K562 (cell line): ENCODE data around the gene SRGAP2C. TPM values are rescaled to one million over a fixed set of nuclear protein-coding genes. Genes with fewer than 3 reads are reported as not detected.
"Not testable (repeated sequence)": the region's sequence is repeated elsewhere in the genome, so short reads cannot be mapped to it uniquely, and the experiment has no call there.

Source experiments
- ATAC-seq: fragments of 200-7000 bp; cut with Tn5 transposase; 3 replicates; pipeline ENCODE4 v1.9.1; 2020; ENCODE audit warnings: moderate library complexity
- BruUV-seq: library from RNA; stranded (reverse); fragments of 400-500 nt; replicated peaks from 2 replicates; lab custom pipeline; 2021; lab: Mats Ljungman, UMichigan
- CTCF ChIA-PET: fragments of 300-600 bp; formaldehyde crosslinking; extraction: SDS; loops from one replicate; lab custom pipeline; 2021; ENCODE audit warnings: low intra/inter-chr PET ratio; lab: Yijun Ruan, JAX
- POLR2A ChIA-PET: fragments of 300-600, 350-650 bp; sonication (Branson Sonifier 250); formaldehyde crosslinking; extraction: SDS; loops from one replicate; lab custom pipeline; 2021; ENCODE audit warnings: antibody characterized with exemption, inconsistent platforms; lab: Yijun Ruan, JAX
- DNase-seq, 4 experiments: peaks; one replicate each; pipeline versions ENCODE4 v3.0.0 to v3.0.0-alpha.2; 2011 to 2018; ENCODE audit warnings: low spot score in 3 of 4, mixed read lengths in 3 of 4; ENCODE audit errors: extremely low read depth in 1 of 4
- FAIRE-seq: peaks from 2 replicates; lab custom pipeline; 2011; peaks lifted over from hg19 to GRCh38; lab: Jason Lieb, UNC
- H2AFZ ChIP-seq: 2 replicates; pipeline ENCODE4 v1.6.0; 2011; ENCODE audit warnings: low read depth, low read length, control low read depth, inconsistent platforms
- H3K27ac ChIP-seq: fragments of 200-600 bp; 3 replicates; pipeline ENCODE4 v1.8.0; 2011; ENCODE audit warnings: low read depth, mild to moderate bottlenecking, control low read depth, inconsistent platforms, low read length, moderate library complexity, mixed read lengths; ENCODE audit errors: extremely low read depth
- H3K27me3 ChIP-seq, 2 experiments: fragments of 300-600 bp in 1 of 2; 2 replicates in 1 of 2; 3 replicates in 1 of 2; pipeline versions ENCODE4 v1.6.0 to v1.8.0; 2011; ENCODE audit warnings: inconsistent platforms in 2 of 2, low read length in 2 of 2, mild to moderate bottlenecking in 1 of 2, mixed read lengths in 1 of 2, moderate library complexity in 1 of 2; ENCODE audit not compliant: control insufficient read depth in 2 of 2, insufficient read depth in 2 of 2
- H3K36me3 ChIP-seq: fragments of 300-600 bp; 3 replicates; pipeline ENCODE4 v1.8.0; 2011; ENCODE audit warnings: mild to moderate bottlenecking, low read length, inconsistent platforms; ENCODE audit not compliant: control insufficient read depth, insufficient read depth
- H3K4me1 ChIP-seq, 2 experiments: fragments of 200-600 bp in 1 of 2; replicated peaks in 1 of 2; 2 replicates in 1 of 2; 3 replicates in 1 of 2; pipeline versions ENCODE4 v1.5.1 to v1.8.0; 2011; ENCODE audit warnings: inconsistent platforms in 2 of 2, low read length in 2 of 2, mild to moderate bottlenecking in 1 of 2, mixed read lengths in 1 of 2, moderate library complexity in 1 of 2; ENCODE audit not compliant: control insufficient read depth in 2 of 2, insufficient read depth in 2 of 2
- H3K4me2 ChIP-seq: 2 replicates; pipeline ENCODE4 v1.6.1; 2011; ENCODE audit warnings: low read length, control low read depth, inconsistent platforms, mixed read lengths; ENCODE audit not compliant: insufficient read depth
- H3K4me3 ChIP-seq: fragments of 200-600 bp; sonication (generic), shearing (Covaris generic); 2 replicates; pipeline ENCODE4 v1.5.1; 2016; ENCODE audit warnings: control low read depth, inconsistent platforms
- H3K79me2 ChIP-seq: fragments of 200-600 bp; 3 replicates; pipeline ENCODE4 v1.8.0; 2011; ENCODE audit warnings: low read length, inconsistent platforms; ENCODE audit not compliant: control insufficient read depth, insufficient read depth
- H3K9ac ChIP-seq, 2 experiments: 2 replicates each; pipeline versions ENCODE4 v1.6.0 to v1.6.1; 2011; ENCODE audit warnings: low read depth in 2 of 2, low read length in 2 of 2, control low read depth in 1 of 2, inconsistent platforms in 1 of 2, mild to moderate bottlenecking in 1 of 2, mixed read lengths in 1 of 2; ENCODE audit not compliant: insufficient read depth in 1 of 2
- H3K9me1 ChIP-seq: one replicate; pipeline ENCODE4 v1.6.0; 2011; ENCODE audit warnings: inconsistent platforms, mild to moderate bottlenecking, low read length, moderate library complexity; ENCODE audit not compliant: control insufficient read depth, insufficient read depth
- H3K9me3 ChIP-seq: replicated peaks from 2 replicates; pipeline ENCODE4 v1.5.1; 2011; ENCODE audit warnings: low read depth, low read length, inconsistent platforms; ENCODE audit not compliant: control insufficient read depth, insufficient read depth
- H4K20me1 ChIP-seq: replicated peaks from 2 replicates; pipeline ENCODE4 v1.6.1; 2011; ENCODE audit warnings: low read length, inconsistent platforms, mixed read lengths; ENCODE audit not compliant: control insufficient read depth, insufficient read depth
- BCOR ChIP-seq: fragments of 450-650 bp; IDR thresholded peaks from 2 replicates; pipeline ENCODE4 v1.6.1; 2016
- CC2D1A ChIP-seq: fragments of 450-650 bp; IDR thresholded peaks from 2 replicates; pipeline ENCODE4 v1.6.1; 2017; ENCODE audit warnings: mild to moderate bottlenecking
- CEBPB ChIP-seq: fragments of 450-650 bp; IDR thresholded peaks from 2 replicates; pipeline ENCODE4 v1.6.1; 2016; ENCODE audit warnings: missing genetic modification characterization, missing compliant biosample characterization
- CEBPG ChIP-seq, 3 experiments: fragments of 200-800 bp in 1 of 3; sonication (Bioruptor generic) in 1 of 3; sonication (generic) in 1 of 3; formaldehyde crosslinking in 1 of 3; IDR thresholded peaks in 2 of 3; conservative IDR thresholded peaks in 1 of 3; 2 replicates each; pipeline versions ENCODE4 v1.6.1 to v1.8.0; 2016 to 2022; ENCODE audit warnings: missing compliant biosample characterization in 2 of 3, missing genetic modification characterization in 2 of 3, mild to moderate bottlenecking in 1 of 3, missing genetic modification reagents in 1 of 3
- EHMT2 ChIP-seq: fragments of 450-650 bp; IDR thresholded peaks from 2 replicates; pipeline ENCODE4 v1.6.1; 2018; ENCODE audit warnings: antibody characterized with exemption
- TRIM24 ChIP-seq, 2 experiments: fragments of 450-650 bp; IDR thresholded peaks; 2 replicates each; pipeline ENCODE4 v1.6.1; 2016
- ZNF24 ChIP-seq: fragments of 450-650 bp; IDR thresholded peaks from 2 replicates; pipeline ENCODE4 v1.6.1; 2016
- WGBS: fragments of 100-300 bp; shearing (Covaris generic); methylation state at CpG from one replicate; pipeline ENCODE4 v1.1.6; 2016; ENCODE audit warnings: low coverage, mixed read lengths; ENCODE audit not compliant: insufficient coverage; ENCODE audit errors: missing lambda C conversion rate; 5-methylcytosine and 5-hydroxymethylcytosine counted together
- in situ Hi-C: fragments of 300-500 bp; cut with MboI; formaldehyde crosslinking; loops from 4 replicates; pipeline ENCODE4 v1.15.0; 2018; ENCODE audit warnings: inconsistent platforms, mixed read lengths
- intact Hi-C: fragments of 100-400 bp; cut with micrococcal nuclease; formaldehyde crosslinking; loops from 2 replicates; pipeline ENCODE4 v1.14.2; 2022
- polyA plus RNA-seq, 8 experiments: library from polyadenylated mRNA; depleted of rRNA in 4 of 8; stranded (reverse) in 5 of 8; unstranded in 3 of 8; fragments of >200 nt; fragmentation: Nextera tagmentation in 2 of 8; fragmentation: Illumina TruSeq in 1 of 8; extraction: Ambion mirVana in 2 of 8; extraction: Trizol in 1 of 8; gene quantifications; 2 replicates each; pipeline versions ENCODE4 v1.2.1 to v1.2.3, GENCODE V29; 2011 to 2014; ENCODE audit warnings: inconsistent platforms in 1 of 8, missing spikeins in 1 of 8
- total RNA-seq, 7 experiments: library from RNA; depleted of rRNA in 6 of 7; stranded (reverse); fragments of >200 nt in 6 of 7; fragmentation: Illumina TruSeq in 2 of 7; extraction: Trizol in 2 of 7; gene quantifications; 2 replicates each; pipeline versions ENCODE4 v1.2.1 to v1.2.3, GENCODE V29; 2011 to 2021; ENCODE audit warnings: low replicate concordance in 1 of 7
- TF ChIP-seq, protein P1 (sequence below), 2 experiments: fragments of 450-650 bp; IDR thresholded peaks; 2 replicates each; pipeline ENCODE4 v1.6.1; 2018; ENCODE audit warnings: mild to moderate bottlenecking in 2 of 2, low read depth in 1 of 2; ENCODE audit not compliant: partially characterized antibody in 2 of 2
- TF ChIP-seq, protein P2 (sequence below), 2 experiments: fragments of 450-650 bp in 1 of 2; sonication (generic) in 1 of 2; formaldehyde crosslinking in 1 of 2; IDR thresholded peaks in 1 of 2; conservative IDR thresholded peaks in 1 of 2; 2 replicates each; pipeline versions ENCODE4 v1.6.1 to v1.8.1; 2016 to 2023; ENCODE audit warnings: mild to moderate bottlenecking in 2 of 2, moderate library complexity in 2 of 2, inconsistent platforms in 1 of 2, missing genetic modification reagents in 1 of 2

The SRGAP2C gene
- total and polyA plus RNA-seq, 9 of the 15 experiments (the other 6 are each of a cell fraction or from before 2014, with no cell fraction given), result 5.0 to 21.1 (median 7.7) TPM

DNA sequence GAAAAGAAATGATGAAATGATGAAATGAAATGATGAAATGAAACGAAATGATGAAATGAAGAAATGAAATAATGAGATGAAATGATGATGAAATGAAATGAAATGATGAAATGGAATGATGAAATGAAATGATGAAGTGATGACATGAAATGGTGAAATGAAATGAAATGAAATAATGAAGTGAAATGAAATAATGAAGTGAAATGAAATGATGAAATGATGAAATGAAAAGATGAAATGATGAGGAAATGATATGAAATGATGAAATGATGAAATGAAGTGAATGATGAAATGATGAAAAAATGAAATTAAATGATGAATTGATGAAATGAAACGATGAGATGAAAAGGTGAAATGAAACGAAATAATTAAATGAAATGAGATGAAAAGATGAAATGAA lies 215.3 kb downstream of the SRGAP2C start:
- H3K4me3 ChIP-seq; H3K36me3 ChIP-seq; H2AFZ ChIP-seq; BruUV-seq; ATAC-seq; intact Hi-C loops; CTCF ChIA-PET; H3K9me3 ChIP-seq; H3K9ac ChIP-seq; H3K4me1 ChIP-seq; TF ChIP-seq CEBPG (CRISPR knock-in tag; IDR thresholded peaks at IDR 0.05): not testable (repeated sequence)
- peak; percentile 23; the same call in 1 of the 2 replicates for TF ChIP-seq CC2D1A
- TF ChIP-seq ZNF24, result peak; percentile 96
- TF ChIP-seq CEBPG (tag; conservative IDR thresholded peaks at IDR 0.05 in 1 of 2, IDR thresholded peaks at IDR 0.05 in 1 of 2), result peak in 1 of 2 experiments; percentile 57; a peak in 1 of 4 replicates
- TF ChIP-seq CEBPB, result peak; percentile 68; the same call in 1 of the 2 replicates
- TF ChIP-seq, protein P1, sequence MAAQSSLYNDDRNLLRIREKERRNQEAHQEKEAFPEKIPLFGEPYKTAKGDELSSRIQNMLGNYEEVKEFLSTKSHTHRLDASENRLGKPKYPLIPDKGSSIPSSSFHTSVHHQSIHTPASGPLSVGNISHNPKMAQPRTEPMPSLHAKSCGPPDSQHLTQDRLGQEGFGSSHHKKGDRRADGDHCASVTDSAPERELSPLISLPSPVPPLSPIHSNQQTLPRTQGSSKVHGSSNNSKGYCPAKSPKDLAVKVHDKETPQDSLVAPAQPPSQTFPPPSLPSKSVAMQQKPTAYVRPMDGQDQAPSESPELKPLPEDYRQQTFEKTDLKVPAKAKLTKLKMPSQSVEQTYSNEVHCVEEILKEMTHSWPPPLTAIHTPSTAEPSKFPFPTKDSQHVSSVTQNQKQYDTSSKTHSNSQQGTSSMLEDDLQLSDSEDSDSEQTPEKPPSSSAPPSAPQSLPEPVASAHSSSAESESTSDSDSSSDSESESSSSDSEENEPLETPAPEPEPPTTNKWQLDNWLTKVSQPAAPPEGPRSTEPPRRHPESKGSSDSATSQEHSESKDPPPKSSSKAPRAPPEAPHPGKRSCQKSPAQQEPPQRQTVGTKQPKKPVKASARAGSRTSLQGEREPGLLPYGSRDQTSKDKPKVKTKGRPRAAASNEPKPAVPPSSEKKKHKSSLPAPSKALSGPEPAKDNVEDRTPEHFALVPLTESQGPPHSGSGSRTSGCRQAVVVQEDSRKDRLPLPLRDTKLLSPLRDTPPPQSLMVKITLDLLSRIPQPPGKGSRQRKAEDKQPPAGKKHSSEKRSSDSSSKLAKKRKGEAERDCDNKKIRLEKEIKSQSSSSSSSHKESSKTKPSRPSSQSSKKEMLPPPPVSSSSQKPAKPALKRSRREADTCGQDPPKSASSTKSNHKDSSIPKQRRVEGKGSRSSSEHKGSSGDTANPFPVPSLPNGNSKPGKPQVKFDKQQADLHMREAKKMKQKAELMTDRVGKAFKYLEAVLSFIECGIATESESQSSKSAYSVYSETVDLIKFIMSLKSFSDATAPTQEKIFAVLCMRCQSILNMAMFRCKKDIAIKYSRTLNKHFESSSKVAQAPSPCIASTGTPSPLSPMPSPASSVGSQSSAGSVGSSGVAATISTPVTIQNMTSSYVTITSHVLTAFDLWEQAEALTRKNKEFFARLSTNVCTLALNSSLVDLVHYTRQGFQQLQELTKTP (IDR thresholded peaks at IDR 0.05; ENCODE audit: low read depth in 1 of 2, partially characterized antibody in 2 of 2), result peak in 1 of 2 experiments; percentile 19
- TF ChIP-seq, protein P2, sequence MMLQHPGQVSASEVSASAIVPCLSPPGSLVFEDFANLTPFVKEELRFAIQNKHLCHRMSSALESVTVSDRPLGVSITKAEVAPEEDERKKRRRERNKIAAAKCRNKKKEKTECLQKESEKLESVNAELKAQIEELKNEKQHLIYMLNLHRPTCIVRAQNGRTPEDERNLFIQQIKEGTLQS (IDR thresholded peaks at IDR 0.05), result peak; percentile 83
- TF ChIP-seq, protein P2 (CRISPR knock-in tag; conservative IDR thresholded peaks at IDR 0.05), result not testable (repeated sequence)
- peak; percentile 85 to 100 for TF ChIP-seq TRIM24 (IDR thresholded peaks at IDR 0.05)
- TF ChIP-seq BCOR, result peak; percentile 46
- TF ChIP-seq EHMT2, result 0 out of 2 replicates have a peak, but pooled peaks have one; percentile 10
- TF ChIP-seq, all 486 proteins: peak for 9; not testable (repeated sequence) for 477
- H3K9me1 ChIP-seq, H3K4me2 ChIP-seq, H3K27ac ChIP-seq, H3K79me2 ChIP-seq, POLR2A ChIA-PET, H3K27me3 ChIP-seq, in situ Hi-C loops, FAIRE-seq, H4K20me1 ChIP-seq, DNase-seq: not testable (repeated sequence)
- 56% methylated on average over 3 of the region's 3 CpGs for WGBS
